BE2C (cell line): ENCODE results near the gene FOXO1.

Source experiments
- DNase-seq: peaks from one replicate; pipeline ENCODE4 v3.0.0-alpha.2; 2020
- H3K27me3 ChIP-seq: fragments of 250-450 bp; sonication (Bioruptor Pico); 2 replicates; pipeline ENCODE4 v1.5.1; 2020; ENCODE audit warnings: mild to moderate bottlenecking
- H3K36me3 ChIP-seq: fragments of 250-450 bp; sonication (Bioruptor Pico); 2 replicates; pipeline ENCODE4 v1.5.1; 2020; ENCODE audit warnings: mild to moderate bottlenecking
- H3K4me1 ChIP-seq: fragments of 250-450 bp; sonication (Bioruptor Pico); 2 replicates; pipeline ENCODE4 v1.5.1; 2020
- H3K4me3 ChIP-seq: 2 replicates; pipeline ENCODE4 v1.5.1; 2011; ENCODE audit warnings: low read depth, low read length
- H3K9me3 ChIP-seq: fragments of 250-450 bp; sonication (Bioruptor Pico); 2 replicates; pipeline ENCODE4 v1.5.1; 2020
- TF ChIP-seq, protein P1 (sequence below): IDR thresholded peaks from 2 replicates; pipeline ENCODE4 v1.5.1; 2012; ENCODE audit warnings: mild to moderate bottlenecking, low read depth, low read length

Gene FOXO1

GRCh38 chr13:40644838-40645604 is 21.4 kb downstream of the FOXO1 start:
- no peaks in the 10 kb centered on the region for H3K27me3 ChIP-seq
- H3K4me1 ChIP-seq: peaks cover 7% of the 10 kb centered on the region
- no peaks in the 10 kb centered on the region for H3K36me3 ChIP-seq
- TF ChIP-seq, protein P1, sequence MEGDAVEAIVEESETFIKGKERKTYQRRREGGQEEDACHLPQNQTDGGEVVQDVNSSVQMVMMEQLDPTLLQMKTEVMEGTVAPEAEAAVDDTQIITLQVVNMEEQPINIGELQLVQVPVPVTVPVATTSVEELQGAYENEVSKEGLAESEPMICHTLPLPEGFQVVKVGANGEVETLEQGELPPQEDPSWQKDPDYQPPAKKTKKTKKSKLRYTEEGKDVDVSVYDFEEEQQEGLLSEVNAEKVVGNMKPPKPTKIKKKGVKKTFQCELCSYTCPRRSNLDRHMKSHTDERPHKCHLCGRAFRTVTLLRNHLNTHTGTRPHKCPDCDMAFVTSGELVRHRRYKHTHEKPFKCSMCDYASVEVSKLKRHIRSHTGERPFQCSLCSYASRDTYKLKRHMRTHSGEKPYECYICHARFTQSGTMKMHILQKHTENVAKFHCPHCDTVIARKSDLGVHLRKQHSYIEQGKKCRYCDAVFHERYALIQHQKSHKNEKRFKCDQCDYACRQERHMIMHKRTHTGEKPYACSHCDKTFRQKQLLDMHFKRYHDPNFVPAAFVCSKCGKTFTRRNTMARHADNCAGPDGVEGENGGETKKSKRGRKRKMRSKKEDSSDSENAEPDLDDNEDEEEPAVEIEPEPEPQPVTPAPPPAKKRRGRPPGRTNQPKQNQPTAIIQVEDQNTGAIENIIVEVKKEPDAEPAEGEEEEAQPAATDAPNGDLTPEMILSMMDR: no peak
- H3K9me3 ChIP-seq: no peaks in the 10 kb centered on the region
- no peak overlapping the region for H3K4me3 ChIP-seq
- DNase-seq: no peak

DNA sequence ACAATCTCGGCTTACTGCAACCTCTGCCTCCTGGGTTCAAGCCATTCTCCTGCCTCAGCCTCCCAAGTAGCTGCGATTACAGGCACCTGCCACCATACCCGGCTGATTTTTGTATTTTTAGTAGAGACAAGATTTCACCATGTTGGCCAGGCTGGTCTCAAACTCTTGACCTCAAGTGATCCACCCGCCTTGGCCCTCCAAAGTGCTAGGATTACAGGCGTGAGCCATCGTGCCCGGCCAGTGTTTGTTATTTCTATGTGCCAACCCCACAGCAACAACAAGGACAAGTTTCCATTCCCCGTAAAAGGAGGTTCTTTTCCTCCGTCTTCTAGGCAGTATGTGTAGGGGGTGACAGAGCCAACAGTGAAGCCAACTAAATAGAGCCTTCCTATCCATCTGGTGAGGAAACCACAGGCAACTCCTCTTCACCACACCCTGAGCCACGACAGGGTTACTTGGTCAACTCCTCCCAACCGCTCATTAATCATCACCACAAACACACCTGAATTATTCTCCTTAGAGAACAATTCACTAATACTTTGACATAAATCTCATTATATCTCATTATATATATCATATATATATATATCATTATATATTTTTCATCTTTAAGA is 25.5 kb downstream of the FOXO1 start:
- Histone ChIP-seq H3K36me3 (no peaks in the 10 kb centered on the region), H3K9me3 (no peaks in the 10 kb centered on the region), H3K27me3 (no peaks in the 10 kb centered on the region), H3K4me1 (no peaks in the 10 kb centered on the region), H3K4me3 (no peak overlapping the region)
- no peak for DNase-seq
- TF ChIP-seq, protein P1: no peak

DNA sequence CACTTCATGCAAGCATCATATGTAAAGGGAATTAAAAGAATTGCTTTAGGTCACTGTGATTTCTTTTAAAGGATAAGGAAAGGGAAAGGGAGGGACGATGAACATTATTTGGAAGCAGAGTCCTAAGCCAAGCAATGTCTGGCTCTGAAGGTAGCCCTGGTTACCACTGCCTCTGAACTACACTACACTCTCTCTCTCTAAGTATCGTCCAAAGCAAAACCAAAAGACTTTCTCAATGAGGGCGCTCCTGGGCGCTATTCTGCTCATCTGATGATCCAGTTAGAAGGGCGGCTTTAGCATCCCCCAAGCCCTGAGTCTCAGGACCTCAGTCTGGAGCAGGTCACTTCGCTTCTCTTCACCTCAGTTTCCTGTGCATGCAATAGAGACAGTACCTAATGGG is 26.2 kb downstream of the FOXO1 start:
- Histone ChIP-seq H3K27me3 (no peaks in the 10 kb centered on the region), H3K4me1 (no peaks in the 10 kb centered on the region), H3K36me3 (no peaks in the 10 kb centered on the region), H3K4me3 (no peak overlapping the region), H3K9me3 (no peaks in the 10 kb centered on the region)
- TF ChIP-seq, protein P1: no peak
- no peak for DNase-seq

DNA sequence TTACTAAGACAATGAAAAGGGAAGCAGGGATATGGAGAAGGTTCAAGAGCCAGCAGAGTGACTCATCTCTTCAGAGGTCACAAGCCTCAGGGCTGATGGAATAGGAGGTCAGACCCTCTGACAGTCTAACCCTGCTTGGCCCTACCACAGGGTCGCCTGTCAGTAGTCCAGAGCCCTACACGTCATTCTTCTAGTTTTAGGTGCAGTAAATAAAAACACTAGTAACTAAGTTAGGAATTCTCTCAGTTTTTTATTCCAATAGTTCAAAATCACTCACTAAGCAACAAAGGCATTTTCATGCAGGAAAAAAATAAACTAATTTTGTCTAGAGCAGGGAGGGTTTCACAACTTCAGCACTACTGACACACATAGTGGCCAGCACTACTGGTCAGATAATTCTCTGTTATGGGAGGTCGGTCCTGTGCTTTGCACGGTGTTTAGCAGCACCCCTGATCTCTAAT is 27.2 kb downstream of the FOXO1 start:
- Histone ChIP-seq H3K27me3 (no peaks in the 10 kb centered on the region), H3K4me3 (no peak overlapping the region), H3K4me1 (no peaks in the 10 kb centered on the region), H3K9me3 (no peaks in the 10 kb centered on the region), H3K36me3 (no peaks in the 10 kb centered on the region)
- TF ChIP-seq, protein P1: no peak
- DNase-seq: no peak

- H3K9me3 ChIP-seq: no peaks in the 10 kb centered on the region
- no peaks in the 10 kb centered on the region for H3K4me1 ChIP-seq
- H3K36me3 ChIP-seq: no peaks in the 10 kb centered on the region
These were observed 28.8 kb downstream of the FOXO1 start for GRCh38 chr13:40637643-40638042.

More at GRCh38 chr13:40637643-40638042, 28.8 kb downstream of the FOXO1 start:
- H3K27me3 ChIP-seq: no peaks in the 10 kb centered on the region
- TF ChIP-seq, protein P1: no peak
- H3K4me3 ChIP-seq: no peak overlapping the region
- DNase-seq: no peak
